NT2/D1 (cell line): ENCODE data around the gene U2AF1L4.

Experiments
- SUZ12 ChIP-seq: IDR thresholded peaks from 2 replicates; pipeline ENCODE4 v1.6.1; 2011; ENCODE audit not compliant: insufficient read length, insufficient read depth; ENCODE audit errors: extremely low read depth
- YY1 ChIP-seq: IDR thresholded peaks from 2 replicates; pipeline ENCODE4 v1.6.1; 2011; ENCODE audit not compliant: insufficient read length, insufficient read depth
- ZNF274 ChIP-seq: IDR thresholded peaks from 2 replicates; pipeline ENCODE4 v1.6.1; 2011; ENCODE audit warnings: mild to moderate bottlenecking, low read depth, low read length

- no peak for TF ChIP-seq YY1
- no peak for TF ChIP-seq ZNF274
- no peak for TF ChIP-seq SUZ12
These were observed 12.8 kb upstream of the U2AF1L4 start, which contains the start of gene PROSER3 for GRCh38 chr19:35757749-35758608.
